H1 (cell line): ENCODE data around the gene SLC43A2. TPM values are rescaled to one million over a fixed set of nuclear protein-coding genes. Genes with fewer than 3 reads are reported as not detected.
A peak's percentile ranks its signal among the peaks of the same experiment; 100 is the strongest.

Experiments used
- EGR1 ChIP-seq: IDR thresholded peaks from 2 replicates; pipeline ENCODE4 v1.6.1; 2011; ENCODE audit warnings: low read depth, low read length, borderline replicate concordance
- HDAC2 ChIP-seq, 2 experiments: fragments of 300-600 bp in 1 of 2; sonication (generic) in 1 of 2; IDR thresholded peaks; 2 replicates each; pipeline ENCODE4 v1.6.1; 2011 to 2012; ENCODE audit warnings: low read depth in 2 of 2, low read length in 2 of 2, mild to moderate bottlenecking in 2 of 2, moderate library complexity in 2 of 2, borderline replicate concordance in 1 of 2, inconsistent platforms in 1 of 2
- RAD21 ChIP-seq, 2 experiments: IDR thresholded peaks in 1 of 2; conservative IDR thresholded peaks in 1 of 2; 2 replicates each; pipeline ENCODE4 v1.6.1; 2011; ENCODE audit warnings: low read depth in 2 of 2, low read length in 2 of 2, improper control_type of control experiment in 1 of 2, inconsistent platforms in 1 of 2, mild to moderate bottlenecking in 1 of 2, moderate library complexity in 1 of 2
- RXRA ChIP-seq: IDR thresholded peaks from 2 replicates; pipeline ENCODE4 v1.6.1; 2011; ENCODE audit warnings: low read depth, mild to moderate bottlenecking, low read length, moderate library complexity; ENCODE audit not compliant: insufficient read depth
- SP2 ChIP-seq: IDR thresholded peaks from 2 replicates; pipeline ENCODE4 v1.6.1; 2012; ENCODE audit warnings: mild to moderate bottlenecking, low read length, inconsistent platforms
- SRF ChIP-seq: IDR thresholded peaks from 2 replicates; pipeline ENCODE4 v1.6.1; 2011; ENCODE audit warnings: mild to moderate bottlenecking, low read depth, low read length, moderate library complexity
- TBP ChIP-seq: IDR thresholded peaks from 2 replicates; pipeline ENCODE4 v1.6.1; 2011; ENCODE audit warnings: low read depth, low read length, improper control_type of control experiment
- polyA plus RNA-seq, 7 experiments: library from polyadenylated mRNA; depleted of rRNA in 3 of 7; stranded (reverse) in 5 of 7; unstranded in 2 of 7; fragments of >200 nt in 5 of 7; fragments of 200-250 nt in 2 of 7; gene quantifications; 1 replicate in 5 of 7; 2 replicates in 1 of 7; 4 replicates in 1 of 7; pipeline versions ENCODE4 v1.2.1 to v1.2.3, GENCODE V29; 2011 to 2013; ENCODE audit warnings: missing spikeins in 2 of 7, mixed read lengths in 2 of 7
- total RNA-seq: library from RNA; stranded (reverse); fragmentation: NEBNext Ultra II Directional; extraction: Animal tissue kit (Norgen Biotek cat#: 25700); gene quantifications from 2 replicates; pipeline ENCODE4 v1.2.1, GENCODE V29; 2021
- TF ChIP-seq, protein P1 (sequence below), 3 experiments: IDR thresholded peaks; 1 replicate in 2 of 3; 2 replicates in 1 of 3; pipeline versions ENCODE4 v1.5.1 to v1.6.1; 2011; ENCODE audit warnings: low read length in 3 of 3, mild to moderate bottlenecking in 3 of 3, inconsistent platforms in 2 of 3, low read depth in 1 of 3, moderate library complexity in 1 of 3; ENCODE audit not compliant: insufficient read depth in 1 of 3; ENCODE audit errors: control extremely low read depth in 1 of 3

Gene SLC43A2
- total and polyA plus RNA-seq, 2 of the 8 experiments (the other 6 are each of a cell fraction or from before 2014, with no cell fraction given), result 6.6 to 10.5 TPM

DNA sequence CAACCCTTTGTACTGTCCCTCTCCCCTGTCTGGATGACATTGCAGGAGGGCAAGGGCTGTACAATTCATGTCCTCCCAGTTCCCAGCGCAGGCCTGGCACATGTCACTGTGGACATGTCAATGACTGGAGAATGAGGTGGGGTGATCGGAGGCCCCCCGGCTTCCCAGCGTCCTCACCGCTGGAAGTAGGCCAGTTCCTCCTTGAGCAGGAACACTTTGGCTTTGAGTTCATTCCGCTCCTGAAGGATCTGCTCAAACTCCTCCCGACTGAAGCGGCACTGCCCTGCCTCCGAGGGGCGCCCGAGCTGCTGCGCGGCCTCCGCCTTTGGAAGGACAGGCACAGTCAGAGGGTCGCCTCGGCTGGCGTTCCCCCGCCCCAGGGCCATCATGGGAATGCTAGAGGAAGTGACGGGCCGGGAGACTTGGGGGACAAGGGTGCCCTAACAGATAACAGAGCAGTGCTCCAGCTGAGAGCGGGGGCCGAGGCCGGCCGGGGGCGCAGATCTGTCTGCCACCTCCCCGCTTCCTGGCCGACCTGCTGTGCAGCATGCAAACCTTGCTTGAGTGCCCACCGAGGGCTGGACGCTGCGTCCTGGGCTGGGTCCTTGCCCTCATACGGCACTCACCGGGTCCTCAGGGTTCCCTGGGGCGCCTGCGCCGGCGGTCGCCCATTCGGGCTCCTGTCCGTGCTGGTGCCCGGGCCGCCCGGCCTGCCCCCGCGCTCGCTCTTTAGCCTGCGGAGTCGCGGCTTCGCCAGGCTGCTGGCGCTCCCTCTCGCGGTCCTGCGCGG lies 19.7 kb upstream of the SLC43A2 start (continued):
- peak; percentile 55 to 80; a peak in 2 of 4 replicates for TF ChIP-seq HDAC2 (IDR thresholded peaks at IDR 0.05; ENCODE audit: borderline replicate concordance in 1 of 2, low read depth in 2 of 2, low read length in 2 of 2)
- TF ChIP-seq SRF, result no peak; the same call in 1 of the 2 replicates
- no peak; the same call in 1 of the 2 replicates for TF ChIP-seq TBP
- TF ChIP-seq, protein P1, sequence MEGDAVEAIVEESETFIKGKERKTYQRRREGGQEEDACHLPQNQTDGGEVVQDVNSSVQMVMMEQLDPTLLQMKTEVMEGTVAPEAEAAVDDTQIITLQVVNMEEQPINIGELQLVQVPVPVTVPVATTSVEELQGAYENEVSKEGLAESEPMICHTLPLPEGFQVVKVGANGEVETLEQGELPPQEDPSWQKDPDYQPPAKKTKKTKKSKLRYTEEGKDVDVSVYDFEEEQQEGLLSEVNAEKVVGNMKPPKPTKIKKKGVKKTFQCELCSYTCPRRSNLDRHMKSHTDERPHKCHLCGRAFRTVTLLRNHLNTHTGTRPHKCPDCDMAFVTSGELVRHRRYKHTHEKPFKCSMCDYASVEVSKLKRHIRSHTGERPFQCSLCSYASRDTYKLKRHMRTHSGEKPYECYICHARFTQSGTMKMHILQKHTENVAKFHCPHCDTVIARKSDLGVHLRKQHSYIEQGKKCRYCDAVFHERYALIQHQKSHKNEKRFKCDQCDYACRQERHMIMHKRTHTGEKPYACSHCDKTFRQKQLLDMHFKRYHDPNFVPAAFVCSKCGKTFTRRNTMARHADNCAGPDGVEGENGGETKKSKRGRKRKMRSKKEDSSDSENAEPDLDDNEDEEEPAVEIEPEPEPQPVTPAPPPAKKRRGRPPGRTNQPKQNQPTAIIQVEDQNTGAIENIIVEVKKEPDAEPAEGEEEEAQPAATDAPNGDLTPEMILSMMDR (IDR thresholded peaks at IDR 0.05; ENCODE audit: control extremely low read depth in 1 of 3, insufficient read depth in 1 of 3, low read depth in 1 of 3, low read length in 3 of 3), result peak; percentile 63 to 72 (median 70)
- no peak for TF ChIP-seq EGR1
- peak; percentile 23 to 41 for TF ChIP-seq RAD21 (IDR thresholded peaks at IDR 0.05 in 1 of 2, conservative IDR thresholded peaks at IDR 0.05 in 1 of 2; ENCODE audit: low read depth in 2 of 2, low read length in 2 of 2)
- no peak for TF ChIP-seq RXRA
- no peak for TF ChIP-seq SP2
